ENCODE results near the gene OR52K1. TPM values are rescaled to one million over a fixed set of nuclear protein-coding genes. Genes with fewer than 3 reads are reported as not detected.

Gene OR52K1
- total RNA-seq, 1 donor from 2014 or later: 0.20 TPM

- H3K4me1 Mint-ChIP-seq (ENCODE audit: low read depth, unreplicated experiment): peaks cover 4% of the 10 kb centered on the region
- no peak for DNase-seq (ENCODE audit: low read depth)
Measured at GRCh38 chr11:4539603-4540219, 57.3 kb downstream of the OR52K1 start.

GRCh38 chr11:4541071-4541470 lies 58.6 kb downstream of the OR52K1 start:
- Histone ChIP-seq H3K9ac (ENCODE audit: low read length) (no peak overlapping the region), H3K4me3 (ENCODE audit: insufficient read depth, low read depth, low read length) (no peak overlapping the region), H3K9me3 (ENCODE audit: insufficient read depth, low read depth, low read length) (no peaks in the 10 kb centered on the region), H2AFZ (ENCODE audit: low read depth, low read length) (no peak overlapping the region), H3K4me2 (ENCODE audit: low read length) (no peak overlapping the region), H3K27ac (ENCODE audit: low read depth, low read length) (no peak overlapping the region), H3K27me3 (ENCODE audit: insufficient read depth, low read length) (no peaks in the 10 kb centered on the region), H3K79me2 (ENCODE audit: insufficient read depth, low read length) (no peaks in the 10 kb centered on the region), H3K36me3 (ENCODE audit: insufficient read depth, low read length) (no peaks in the 10 kb centered on the region), H4K20me1 (ENCODE audit: insufficient read depth, low read length) (no peaks in the 10 kb centered on the region), H3K4me1 (ENCODE audit: insufficient read depth, low read length) (no peaks in the 10 kb centered on the region)
- Mint-ChIP-seq H3K4me3 (ENCODE audit: unreplicated experiment) (no peak overlapping the region), H3K4me1 (ENCODE audit: low read depth, unreplicated experiment) (peaks cover 4% of the 10 kb centered on the region), H3K9me3 (ENCODE audit: unreplicated experiment) (peaks cover 1% of the 10 kb centered on the region), H3K36me3 (ENCODE audit: low read depth, unreplicated experiment) (no peaks in the 10 kb centered on the region), H3K27ac (ENCODE audit: unreplicated experiment) (no peak overlapping the region), H3K27me3 (ENCODE audit: low read depth, unreplicated experiment) (peaks cover 19% of the 10 kb centered on the region)
- no peak for DNase-seq (ENCODE audit: low read depth)
- no peak for FAIRE-seq
- no peak for TF ChIP-seq EZH2 (IDR thresholded peaks at IDR 0.05; ENCODE audit: insufficient read depth, low read length)
- no peak for TF ChIP-seq CTCF (IDR thresholded peaks at IDR 0.05; ENCODE audit: insufficient read depth, low read depth, low read length)

More at GRCh38 chr11:4539603-4540219, 57.3 kb downstream of the OR52K1 start:
- Histone ChIP-seq H3K4me3 (ENCODE audit: insufficient read depth, low read depth, low read length) (no peak overlapping the region), H3K4me2 (ENCODE audit: low read length) (no peak overlapping the region), H3K27me3 (ENCODE audit: insufficient read depth, low read length) (no peaks in the 10 kb centered on the region), H4K20me1 (ENCODE audit: insufficient read depth, low read length) (no peaks in the 10 kb centered on the region), H3K9ac (ENCODE audit: low read length) (no peak overlapping the region), H3K4me1 (ENCODE audit: insufficient read depth, low read length) (no peaks in the 10 kb centered on the region), H3K79me2 (ENCODE audit: insufficient read depth, low read length) (no peaks in the 10 kb centered on the region), H3K9me3 (ENCODE audit: insufficient read depth, low read depth, low read length) (no peaks in the 10 kb centered on the region), H2AFZ (ENCODE audit: low read depth, low read length) (no peak overlapping the region), H3K27ac (ENCODE audit: low read depth, low read length) (no peak overlapping the region), H3K36me3 (ENCODE audit: insufficient read depth, low read length) (no peaks in the 10 kb centered on the region)
- no peaks in the 10 kb centered on the region for H3K36me3 Mint-ChIP-seq (ENCODE audit: low read depth, unreplicated experiment)
- H3K4me3 Mint-ChIP-seq (ENCODE audit: unreplicated experiment): no peak overlapping the region
- H3K27me3 Mint-ChIP-seq (ENCODE audit: low read depth, unreplicated experiment): peaks cover 15% of the 10 kb centered on the region
- H3K27ac Mint-ChIP-seq (ENCODE audit: unreplicated experiment): no peak overlapping the region
- peaks cover 5% of the 10 kb centered on the region for H3K9me3 Mint-ChIP-seq (ENCODE audit: unreplicated experiment)
- TF ChIP-seq CTCF (IDR thresholded peaks at IDR 0.05; ENCODE audit: insufficient read depth, low read depth, low read length): peak; percentile 38
- no peak for TF ChIP-seq EZH2 (IDR thresholded peaks at IDR 0.05; ENCODE audit: insufficient read depth, low read length)
- no peak for FAIRE-seq

Other genes with a start within 250 kb of the OR52K1 start
- gene OR52B4, start 114.3 kb upstream of the OR52K1 start, total RNA-seq: not detected in 2 replicates
- gene TRIM21, start 88.9 kb upstream of the OR52K1 start, total RNA-seq: 42.4 and 48.0 TPM in 2 replicates
- gene OR52K2, start 33.4 kb upstream of the OR52K1 start, total RNA-seq: 0.23 TPM in 1 of 2 replicates, not detected in the other
- gene OR52M1, start 62.5 kb downstream of the OR52K1 start, total RNA-seq: not detected in 2 replicates
- gene OR52I2, start 99.1 kb downstream of the OR52K1 start, total RNA-seq: not detected in 2 replicates
- gene OR52I1, start 111.4 kb downstream of the OR52K1 start, total RNA-seq: not detected in 2 replicates
- gene TRIM68, start 125.6 kb downstream of the OR52K1 start, total RNA-seq: 10.7 and 11.5 TPM in 2 replicates
- gene OR51D1, start 154.8 kb downstream of the OR52K1 start, total RNA-seq: not detected in 2 replicates
- not detected in 2 replicates for gene OR51E1, start 161.3 kb downstream of the OR52K1 start, total RNA-seq
- 0.27 and 0.38 TPM in 2 replicates for gene OR51E2, start 215.2 kb downstream of the OR52K1 start, total RNA-seq
- gene MMP26, start 222.1 kb downstream of the OR52K1 start, total RNA-seq: not detected in 2 replicates

Measured in astrocyte (in vitro differentiated cells and primary cell).